ENCODE measurements around the gene RGS5.

The RGS5 gene

DNA sequence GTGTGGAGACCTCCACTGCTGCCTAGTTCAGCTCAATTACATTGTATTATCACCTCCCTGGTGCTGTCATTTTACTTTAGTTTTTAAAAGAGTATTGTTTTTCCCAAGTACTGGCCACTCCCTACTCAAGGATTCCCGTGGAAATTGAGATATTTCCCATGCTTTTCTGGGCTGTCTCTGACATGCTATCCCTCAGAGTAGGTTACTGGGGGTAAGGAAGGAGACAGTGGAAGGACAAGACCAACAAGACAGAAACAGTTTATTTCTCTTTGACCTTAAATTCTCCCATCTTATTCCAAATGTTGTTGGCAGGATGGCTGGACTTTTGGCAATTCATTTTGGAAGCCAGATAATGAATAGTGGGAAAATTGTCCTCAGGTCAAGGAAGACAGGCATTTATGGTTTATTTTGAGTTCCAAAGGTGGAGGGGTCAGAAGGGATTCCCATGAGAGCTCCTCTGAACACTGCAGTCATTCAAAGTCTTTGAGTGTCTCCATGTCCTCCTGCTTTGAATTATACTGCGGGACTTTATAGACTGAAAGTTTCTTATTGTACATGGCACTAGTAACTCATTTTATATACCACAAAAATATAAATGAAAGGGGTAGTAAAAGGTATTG lies 20.3 kb downstream of the RGS5 start:
- DNase-seq (ENCODE audit: low read depth) = no peak

DNA sequence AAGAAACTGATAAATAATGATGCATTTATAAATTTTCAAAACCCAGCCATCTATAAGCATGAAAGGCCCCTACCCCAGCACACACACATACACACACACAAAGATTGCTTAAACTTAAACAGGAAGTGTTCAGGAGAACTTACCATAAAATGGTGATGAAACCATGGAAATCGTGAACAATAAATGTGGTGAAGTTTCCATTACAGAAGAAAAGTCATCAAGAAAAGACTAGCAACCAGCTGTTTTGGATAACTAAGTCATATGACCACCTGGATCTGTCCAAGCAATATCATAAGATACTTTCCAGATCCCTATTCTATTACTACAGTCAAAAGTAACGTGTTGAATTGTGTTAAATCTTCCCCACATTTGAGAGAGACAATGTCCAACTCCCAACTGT lies 24.1 kb downstream of the RGS5 start:
- DNase-seq (ENCODE audit: low read depth) = peak; percentile 83

DNA sequence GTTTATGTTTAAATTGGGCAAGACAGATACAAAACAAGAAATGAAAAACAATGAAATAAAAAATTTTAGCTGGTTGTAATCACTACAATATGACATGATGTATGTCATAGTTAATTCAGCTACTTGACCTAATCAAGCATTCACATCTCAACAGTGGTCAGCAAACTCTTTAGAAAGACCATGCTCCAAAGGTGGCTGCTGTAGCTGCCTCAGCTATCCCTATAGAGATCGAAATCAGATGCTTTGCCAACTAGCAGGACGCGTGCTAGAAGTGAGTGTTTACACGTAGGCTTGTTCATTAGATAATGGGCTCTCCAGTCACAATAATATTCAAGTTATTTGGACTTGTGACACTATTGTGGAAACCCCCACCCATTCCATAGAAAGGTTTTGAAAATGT lies 25.9 kb downstream of the RGS5 start:
- no peak for DNase-seq (ENCODE audit: low read depth)

DNA sequence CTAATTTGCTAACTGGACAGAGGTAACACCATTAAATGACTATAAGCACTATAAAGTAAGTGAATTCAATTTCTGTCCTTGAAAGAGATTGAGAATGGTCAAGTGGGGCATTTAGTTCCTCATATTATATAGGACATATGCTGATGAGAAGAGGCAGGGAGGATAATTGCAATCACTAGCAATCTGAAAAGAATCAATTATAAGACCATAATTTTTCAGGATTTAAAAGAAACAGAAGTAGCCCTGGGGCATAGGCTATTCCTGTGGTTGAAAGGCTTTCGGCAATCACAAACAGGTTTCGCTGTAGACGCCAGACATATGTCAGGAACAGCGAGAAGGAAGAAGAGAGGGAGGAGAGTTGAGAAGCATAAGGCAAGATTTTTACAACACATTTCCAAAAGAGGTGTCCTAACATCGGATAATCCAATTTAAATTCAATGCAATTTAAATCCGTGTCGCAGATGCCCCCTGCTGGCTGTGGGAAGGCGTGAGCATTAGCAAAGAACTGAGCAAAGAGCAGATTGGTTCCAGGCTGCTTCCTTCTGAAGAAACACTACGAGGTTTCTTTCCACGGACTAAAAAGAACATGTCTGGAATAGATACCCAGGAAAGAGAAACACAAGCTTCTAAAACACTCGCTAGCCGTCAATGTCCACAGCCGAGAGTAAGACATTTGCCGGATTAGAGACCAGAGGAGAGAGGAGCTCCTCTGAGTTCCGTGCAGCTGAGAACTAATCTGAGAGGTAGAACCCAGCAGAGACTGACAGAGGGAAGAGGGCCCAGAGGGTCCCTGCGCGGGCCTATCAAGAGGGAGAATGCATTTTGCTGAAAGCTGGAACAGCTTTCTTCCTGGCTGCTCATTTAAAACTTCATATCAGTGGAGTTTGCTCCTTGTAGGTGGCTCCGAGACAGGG lies 27.9 kb downstream of the RGS5 start:
- DNase-seq (ENCODE audit: low read depth) = peak; percentile 71

DNA sequence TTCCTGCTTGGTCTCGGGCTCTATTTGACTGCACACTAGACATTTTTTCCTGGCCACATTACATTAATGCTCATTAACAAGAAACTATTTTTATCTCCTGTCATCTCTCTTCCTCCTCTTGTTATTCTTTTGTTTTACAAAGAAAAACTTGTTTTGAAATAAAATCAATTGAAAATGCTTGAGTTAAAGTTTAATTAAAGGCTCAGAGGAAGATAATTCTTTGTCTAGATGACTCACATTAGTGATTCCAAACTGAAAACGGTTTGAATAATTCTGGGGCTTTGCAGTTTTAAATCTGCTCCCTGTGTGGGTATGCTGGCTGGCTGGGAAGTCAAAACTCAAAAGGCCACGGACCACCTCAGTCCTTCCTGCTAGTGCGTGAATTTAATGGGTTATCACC lies 29.6 kb downstream of the RGS5 start:
- no peak for DNase-seq (ENCODE audit: low read depth)

DNA sequence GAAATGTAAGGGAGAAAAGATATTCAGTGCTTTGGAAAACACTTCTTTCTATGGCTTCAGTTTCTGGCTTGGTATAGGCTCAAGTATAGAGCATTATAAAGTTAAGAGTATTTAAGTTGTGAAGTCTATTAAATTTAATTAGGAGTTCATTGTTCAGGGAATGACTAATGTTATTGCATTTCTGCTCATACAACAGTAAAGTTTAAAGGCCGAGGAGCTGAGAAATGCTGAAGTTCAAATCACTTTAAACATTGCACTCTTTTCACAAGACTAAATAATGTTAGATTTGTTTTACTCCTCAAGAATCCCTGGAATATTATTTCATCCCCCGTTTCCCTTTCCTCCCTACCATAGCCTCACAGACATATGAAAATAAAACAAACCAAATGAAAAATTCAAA lies 30.1 kb downstream of the RGS5 start:
- DNase-seq (ENCODE audit: low read depth) = no peak

DNA sequence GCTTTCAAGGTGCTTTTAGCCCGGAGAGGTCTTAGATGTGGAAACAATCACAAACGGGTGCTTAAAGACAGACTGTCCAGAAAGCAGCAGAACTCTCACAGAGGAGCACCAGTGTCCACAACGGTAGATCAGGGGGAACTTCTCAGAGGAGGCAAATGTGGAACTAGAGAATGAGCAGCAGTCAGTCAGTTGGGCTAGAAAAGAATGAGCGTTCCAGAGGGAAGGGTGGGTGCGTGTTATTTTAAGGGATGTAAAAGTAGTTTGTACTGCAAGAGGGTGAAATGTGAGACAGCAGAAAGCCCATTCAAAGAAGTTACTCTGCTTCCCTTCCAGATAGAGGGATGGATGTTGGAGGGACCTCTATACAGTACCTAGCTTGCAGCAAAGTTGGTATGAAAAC lies 30.9 kb downstream of the RGS5 start:
- DNase-seq (ENCODE audit: low read depth) = peak; percentile 12

DNA sequence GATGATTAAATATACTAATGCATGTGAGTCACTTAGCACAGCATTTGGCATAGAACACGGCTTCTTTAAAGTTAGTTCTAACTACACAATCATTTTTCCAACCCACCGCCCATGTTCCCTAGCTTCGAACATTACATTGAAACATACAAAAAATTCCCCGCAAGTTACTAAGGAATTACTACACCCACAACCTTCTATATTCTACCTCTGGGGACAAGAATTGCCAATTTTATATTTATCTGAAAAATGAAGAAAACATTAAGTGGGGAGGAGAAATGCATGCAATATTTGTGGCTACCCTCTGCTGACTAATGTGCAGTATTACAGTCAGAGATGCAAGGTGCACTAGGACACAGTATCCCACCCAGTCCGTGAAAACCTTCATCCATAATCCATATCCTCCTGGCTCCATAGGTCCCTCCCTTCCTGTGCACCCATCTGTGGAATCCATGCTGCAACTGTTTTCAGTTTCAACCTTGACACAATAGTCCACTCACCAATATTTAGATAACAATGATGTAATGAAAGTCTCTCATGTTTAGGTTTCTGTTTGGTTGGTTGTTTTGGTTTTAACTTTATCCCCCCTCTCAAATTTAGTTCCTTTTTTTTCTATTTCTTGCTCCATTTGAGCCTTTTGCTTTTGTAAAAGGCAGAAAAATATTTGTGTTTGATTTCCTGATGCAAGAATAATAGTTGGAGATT lies 31.6 kb downstream of the RGS5 start:
- DNase-seq (ENCODE audit: low read depth) = peak; percentile 38

DNA sequence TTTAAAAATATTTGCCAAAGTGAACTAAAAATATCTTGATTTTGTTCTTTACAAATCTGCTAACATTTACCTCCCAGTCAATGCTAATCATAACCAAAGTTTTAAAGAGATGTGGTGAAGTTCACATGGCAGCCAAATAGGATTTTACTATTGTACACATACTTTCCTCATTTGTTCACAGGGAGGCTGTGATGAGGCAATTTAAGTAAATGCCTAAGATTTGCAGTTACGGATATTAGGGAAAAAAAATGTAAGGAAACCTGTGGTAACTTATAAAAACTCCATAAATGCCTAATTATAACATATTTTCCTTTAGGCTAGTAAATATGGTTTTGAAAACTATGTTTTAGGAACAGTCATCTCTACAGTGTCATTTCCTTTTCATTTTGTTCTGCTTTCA lies 32.4 kb downstream of the RGS5 start:
- peak; percentile 66 for DNase-seq (ENCODE audit: low read depth)

DNA sequence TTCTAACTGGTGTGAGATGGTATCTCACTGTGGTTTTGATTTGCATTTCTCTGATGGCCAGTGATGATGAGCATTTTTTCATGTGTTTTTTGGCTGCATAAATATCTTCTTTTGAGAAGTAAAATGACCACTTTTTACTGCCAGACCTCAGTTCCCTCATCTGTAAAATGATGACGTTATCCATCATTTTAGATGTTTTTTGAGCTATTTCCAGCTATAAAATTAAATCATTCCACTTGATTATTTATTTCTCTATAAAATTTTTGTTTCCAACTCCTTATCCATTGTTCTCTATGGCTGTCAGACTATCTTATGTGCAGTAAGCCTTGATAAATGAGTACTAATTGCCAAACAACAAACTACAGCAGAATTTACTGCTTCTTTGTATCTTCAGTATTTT lies 33.2 kb downstream of the RGS5 start:
- DNase-seq (ENCODE audit: low read depth) = no peak

DNA sequence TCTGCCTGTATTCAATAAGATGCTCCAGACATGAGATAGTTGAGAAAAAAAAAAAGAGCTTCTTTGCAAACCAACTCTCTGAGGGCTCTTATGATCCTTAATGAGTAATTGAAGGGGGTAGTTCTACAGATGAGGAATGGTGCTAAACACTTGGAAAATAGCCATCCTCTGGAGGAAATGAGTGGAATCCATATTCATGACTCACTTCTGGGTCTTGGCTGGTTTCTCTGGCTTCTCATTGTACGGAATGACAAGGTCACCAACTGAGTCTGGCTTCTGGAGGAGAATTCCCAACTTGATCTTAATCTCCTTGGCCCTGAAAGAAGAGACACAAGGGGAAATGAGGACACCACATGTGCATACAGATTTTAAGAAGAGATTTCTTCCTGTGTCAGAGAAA lies 34.7 kb downstream of the RGS5 start:
- peak; percentile 96 for DNase-seq (ENCODE audit: low read depth)

DNA sequence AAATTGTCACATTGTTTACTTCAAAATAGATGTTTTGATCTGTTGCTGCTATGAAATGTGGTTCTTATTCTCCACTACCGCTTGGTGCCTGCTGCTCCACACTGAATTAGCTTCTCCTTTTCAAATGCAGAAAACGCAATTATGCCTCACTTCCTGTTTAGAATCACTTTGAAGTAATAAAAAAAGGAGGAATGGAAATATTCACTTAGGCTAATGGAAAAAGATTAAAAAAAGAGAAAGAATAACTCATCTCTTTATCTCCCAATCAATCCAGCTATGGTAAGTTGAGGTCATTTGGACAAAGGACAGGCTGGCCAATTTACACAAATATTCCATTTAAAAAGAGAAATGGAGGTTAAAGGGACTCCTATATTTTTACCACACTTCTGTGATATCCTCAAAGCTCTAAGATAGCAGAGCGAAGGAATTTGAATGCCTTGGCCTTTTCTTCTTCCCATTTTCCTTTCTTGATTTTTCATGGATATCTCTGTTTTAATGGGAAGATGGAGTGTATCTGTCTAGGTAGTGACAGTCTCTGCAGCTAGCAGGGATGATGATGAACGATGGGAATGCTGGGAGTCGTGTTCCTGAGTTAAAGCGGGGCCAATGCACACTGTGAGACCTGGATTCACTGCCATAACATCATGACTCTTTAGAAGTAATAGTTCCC lies 35.7 kb downstream of the RGS5 start:
- DNase-seq (ENCODE audit: low read depth) = no peak

DNA sequence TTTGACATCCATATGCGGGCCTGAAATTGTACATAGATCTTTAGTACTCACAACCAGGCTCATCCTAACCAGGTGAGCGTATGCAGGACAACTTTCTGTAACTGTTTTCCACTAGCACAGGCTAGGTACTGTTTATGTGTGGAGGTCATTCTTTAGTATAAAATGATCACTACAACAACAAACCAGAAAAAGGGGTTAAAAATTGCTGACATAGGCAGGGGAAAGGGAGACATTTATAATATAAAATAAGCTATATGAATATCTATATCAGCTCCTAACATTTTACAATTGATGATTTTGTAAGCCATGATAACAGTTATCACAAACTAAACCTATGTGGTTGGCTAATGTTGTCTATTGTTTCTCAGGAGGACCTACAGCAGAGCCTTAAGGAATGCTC lies 37.6 kb downstream of the RGS5 start:
- no peak for DNase-seq (ENCODE audit: low read depth)

DNA sequence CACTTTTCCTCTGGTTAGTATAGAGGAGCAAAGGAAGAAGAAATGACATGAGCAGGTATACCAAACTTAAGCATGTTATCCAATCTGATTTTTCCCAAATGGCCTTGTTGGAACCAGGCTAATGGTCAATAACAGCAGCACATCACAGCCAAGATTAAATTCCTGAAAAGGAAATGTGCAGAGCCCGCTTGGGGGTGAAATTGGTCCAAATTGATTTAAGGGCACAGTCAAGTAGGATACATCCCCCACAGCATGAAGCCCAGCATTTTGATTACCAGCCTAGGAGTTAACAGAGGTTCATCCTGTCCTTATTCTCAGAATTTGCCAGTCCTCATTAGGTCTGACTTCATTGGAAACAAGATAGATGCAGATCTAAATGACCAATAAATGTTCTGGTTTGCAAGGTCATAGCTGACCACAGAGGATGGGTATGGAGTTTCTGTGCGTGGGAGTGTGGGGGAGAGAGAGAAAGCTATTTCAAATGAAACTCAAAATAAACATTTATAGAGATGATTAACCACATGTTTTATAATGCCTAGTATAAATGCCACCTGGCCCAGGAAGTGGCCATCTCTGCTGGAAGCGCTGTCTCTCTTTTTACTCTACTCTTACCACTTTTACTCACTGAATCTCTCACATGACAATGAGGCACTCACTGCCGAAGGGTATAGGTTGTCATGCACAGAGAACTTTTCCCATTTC lies 38.7 kb downstream of the RGS5 start:
- DNase-seq (ENCODE audit: low read depth) = peak; percentile 79

DNA sequence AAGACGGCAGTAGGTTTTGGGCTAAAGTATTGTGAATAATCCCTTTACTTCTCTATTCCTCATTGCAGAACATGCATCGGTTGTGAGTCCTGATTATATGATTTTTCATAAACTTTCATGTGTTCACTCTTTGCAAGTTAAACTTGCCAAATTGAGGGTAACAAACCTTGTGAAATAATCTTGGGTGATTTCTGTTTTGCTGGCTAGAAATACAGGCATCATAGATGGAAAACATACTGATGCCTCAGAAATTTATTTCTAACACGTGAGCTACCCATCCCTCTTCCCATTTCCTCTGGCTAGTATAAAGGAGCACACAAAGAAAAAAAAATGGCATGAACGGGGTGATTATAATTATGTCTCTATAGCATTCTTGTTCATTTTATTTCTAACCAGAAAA lies 39.6 kb downstream of the RGS5 start:
- DNase-seq (ENCODE audit: low read depth) = peak; percentile 62

DNA sequence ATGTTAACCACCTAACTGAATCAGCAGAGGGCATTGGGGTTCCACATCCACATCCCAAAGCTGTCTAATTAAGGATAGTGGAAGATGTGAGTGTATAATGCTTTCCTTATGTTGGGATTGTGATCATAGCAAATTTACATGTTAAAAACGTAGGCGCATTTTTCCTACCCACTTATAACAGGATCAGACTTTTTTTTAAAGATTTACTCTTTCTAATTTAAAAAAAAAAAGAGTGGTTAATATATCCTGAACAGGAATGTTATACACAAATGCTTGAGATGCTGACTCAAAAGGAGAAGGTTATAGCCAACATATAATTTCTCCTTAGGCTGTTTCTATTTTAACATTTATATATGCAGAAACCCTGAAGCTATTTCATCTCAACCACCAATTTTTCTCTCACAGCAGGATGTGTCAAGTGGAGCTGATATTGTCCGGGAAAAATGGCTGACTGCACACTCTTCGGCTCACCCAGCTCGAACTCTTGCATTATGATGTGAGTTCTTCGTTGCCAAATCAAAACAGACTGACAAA lies 40.3 kb downstream of the RGS5 start:
- peak; percentile 64 for DNase-seq (ENCODE audit: low read depth)

DNA sequence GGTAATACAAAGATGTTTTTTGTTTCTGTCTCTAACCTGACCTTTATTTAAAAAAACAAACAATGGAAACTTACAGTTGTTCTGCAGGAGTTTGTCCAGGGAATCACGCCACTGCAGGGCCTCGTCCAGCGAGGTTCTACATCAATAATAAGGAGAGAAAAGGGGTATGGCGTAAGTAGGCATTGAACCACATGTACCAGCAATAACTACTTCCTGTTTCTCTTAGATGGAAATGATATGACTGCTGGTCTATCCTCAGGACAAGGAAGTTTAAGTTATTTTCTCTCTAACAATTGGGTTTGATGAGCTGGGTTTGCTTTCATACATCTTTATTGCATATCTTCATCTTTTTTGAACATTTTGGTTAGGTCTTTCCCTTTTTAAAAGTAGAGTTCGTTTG lies 40.9 kb downstream of the RGS5 start:
- DNase-seq (ENCODE audit: low read depth) = no peak

DNA sequence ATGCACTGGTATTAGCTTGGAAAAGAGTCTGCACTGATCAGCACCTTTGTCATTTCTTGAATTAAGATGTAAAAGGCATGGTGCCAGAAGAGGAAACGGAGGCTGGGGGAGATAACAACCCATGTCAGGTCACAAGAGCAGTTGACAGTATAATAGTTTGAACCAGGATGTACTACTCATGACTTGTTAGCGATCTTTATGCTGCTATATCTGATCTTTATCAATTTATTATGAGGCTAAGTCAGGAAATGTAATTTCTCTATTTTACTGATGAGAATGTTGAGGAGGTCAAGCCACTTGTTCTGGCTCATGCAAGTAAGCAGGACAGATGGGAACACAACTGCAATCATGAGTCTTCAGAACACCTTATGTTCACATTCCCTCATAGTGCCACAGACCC lies 41.4 kb downstream of the RGS5 start:
- DNase-seq (ENCODE audit: low read depth) = no peak

DNA sequence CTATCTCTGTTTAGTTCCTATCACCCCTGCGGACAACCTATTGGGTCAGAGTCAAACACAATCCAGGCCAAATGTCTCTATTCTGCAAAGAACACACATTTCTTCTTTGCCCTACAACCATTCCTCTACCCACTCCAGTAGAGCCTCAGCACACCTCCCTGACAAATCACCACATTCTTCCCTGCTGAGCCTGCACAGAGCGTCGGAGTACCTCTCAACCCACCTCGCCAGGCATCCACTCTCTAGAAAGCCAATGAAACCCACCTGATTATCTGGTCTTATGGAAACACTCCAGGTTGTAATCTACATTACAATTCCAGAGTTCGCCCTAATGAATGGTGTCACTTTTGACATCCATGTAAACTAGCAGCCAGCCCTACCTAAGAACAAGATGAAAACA lies 47.1 kb downstream of the RGS5 start:
- DNase-seq (ENCODE audit: low read depth) = no peak

DNA sequence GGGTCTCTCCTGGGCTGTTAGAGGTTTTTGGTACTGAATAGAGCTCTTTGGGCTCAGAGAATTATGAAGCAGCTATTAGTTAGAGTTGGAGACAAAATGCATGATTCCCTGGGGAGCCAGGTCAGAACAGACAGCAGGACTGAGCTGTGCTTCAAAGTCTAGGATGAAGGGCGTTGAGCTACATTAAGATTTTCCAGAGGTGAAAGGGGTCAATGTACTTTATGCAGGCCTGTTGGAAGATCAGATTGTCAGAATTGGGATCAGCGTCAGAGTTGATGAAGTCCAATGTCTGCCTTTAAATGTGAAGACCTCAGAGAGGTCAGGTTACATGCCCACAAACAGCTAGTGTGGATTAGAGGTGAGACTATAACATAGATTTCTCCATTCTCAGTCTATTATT lies 53.8 kb downstream of the RGS5 start:
- no peak for DNase-seq (ENCODE audit: low read depth)

DNA sequence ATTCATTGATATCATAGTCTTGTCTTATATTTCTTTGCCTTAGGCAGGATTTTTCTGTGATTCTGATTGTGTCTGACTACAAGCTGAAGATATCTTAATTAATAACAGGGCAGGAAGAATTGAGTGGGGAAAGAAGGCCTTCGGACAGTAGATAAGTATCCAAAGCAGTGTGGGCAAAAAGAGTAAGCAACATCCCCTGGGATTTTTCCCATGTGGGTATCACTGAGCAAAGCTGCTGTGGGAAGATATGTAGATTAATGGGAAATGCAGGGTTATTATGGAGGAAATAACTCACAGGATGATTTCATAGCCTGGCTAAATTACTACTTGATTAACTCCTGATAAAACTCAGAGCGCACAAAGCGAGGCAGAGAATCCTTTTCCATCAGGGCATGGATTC lies 55.7 kb downstream of the RGS5 start:
- no peak for DNase-seq (ENCODE audit: low read depth)

DNA sequence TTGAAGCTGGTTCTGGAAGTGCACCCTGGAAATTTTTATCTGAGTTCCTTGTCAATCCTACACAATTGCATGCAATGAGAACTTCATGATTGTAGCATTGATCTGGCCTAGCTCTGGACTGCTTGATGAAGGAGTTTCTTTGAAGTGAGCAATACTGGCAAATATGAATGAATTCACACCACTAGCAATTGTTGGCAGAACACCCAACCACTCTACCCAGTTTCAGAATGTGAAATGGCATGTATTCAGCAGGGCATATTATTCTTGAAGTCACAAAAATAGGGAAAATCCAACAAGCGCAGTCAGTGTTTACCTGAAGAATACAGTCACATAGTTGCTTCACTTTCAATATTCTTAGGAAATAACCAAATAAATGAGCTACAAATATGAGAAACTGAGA lies 57.3 kb downstream of the RGS5 start:
- no peak for DNase-seq (ENCODE audit: low read depth)
